Sigmoid colon (tissue), 4 donors: ENCODE results near the gene PELI3.

Source experiments
- EP300 ChIP-seq, 4 donors: sonication (generic); formaldehyde crosslinking; IDR thresholded peaks; one replicate each; pipeline ENCODE4 v1.6.1; 2017; ENCODE audit warnings: antibody characterized with exemption in 4 of 4
- TF ChIP-seq, protein P1 (sequence below), 4 experiments: fragments of 450-650 bp in 3 of 4; fragments of 200-600 bp in 1 of 4; IDR thresholded peaks; one replicate each; pipeline ENCODE4 v1.5.1; 2016 to 2019; ENCODE audit warnings: antibody characterized with exemption in 4 of 4, mild to moderate bottlenecking in 3 of 4, moderate library complexity in 2 of 4

DNA sequence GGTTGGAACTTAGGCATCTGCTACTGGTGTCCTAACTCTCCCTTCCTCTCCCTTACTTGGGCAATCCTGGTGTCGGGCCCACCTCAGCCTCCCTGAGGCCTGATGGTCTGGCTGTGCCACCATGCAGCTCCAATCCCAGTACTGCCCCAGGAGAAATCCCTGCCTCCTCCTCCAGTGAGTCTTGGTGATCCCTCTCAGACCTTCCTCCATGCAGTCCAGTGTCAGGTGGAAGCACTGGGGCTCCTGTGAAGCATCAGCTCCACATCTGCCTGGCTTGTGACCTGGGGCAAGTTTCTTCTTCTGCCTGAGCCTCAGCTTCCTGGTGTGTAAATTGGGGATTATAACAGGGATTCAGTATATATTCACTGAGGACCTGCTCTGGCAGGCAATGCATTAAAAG lies 1.8 kb upstream of the PELI3 start:
- TF ChIP-seq, protein P1, sequence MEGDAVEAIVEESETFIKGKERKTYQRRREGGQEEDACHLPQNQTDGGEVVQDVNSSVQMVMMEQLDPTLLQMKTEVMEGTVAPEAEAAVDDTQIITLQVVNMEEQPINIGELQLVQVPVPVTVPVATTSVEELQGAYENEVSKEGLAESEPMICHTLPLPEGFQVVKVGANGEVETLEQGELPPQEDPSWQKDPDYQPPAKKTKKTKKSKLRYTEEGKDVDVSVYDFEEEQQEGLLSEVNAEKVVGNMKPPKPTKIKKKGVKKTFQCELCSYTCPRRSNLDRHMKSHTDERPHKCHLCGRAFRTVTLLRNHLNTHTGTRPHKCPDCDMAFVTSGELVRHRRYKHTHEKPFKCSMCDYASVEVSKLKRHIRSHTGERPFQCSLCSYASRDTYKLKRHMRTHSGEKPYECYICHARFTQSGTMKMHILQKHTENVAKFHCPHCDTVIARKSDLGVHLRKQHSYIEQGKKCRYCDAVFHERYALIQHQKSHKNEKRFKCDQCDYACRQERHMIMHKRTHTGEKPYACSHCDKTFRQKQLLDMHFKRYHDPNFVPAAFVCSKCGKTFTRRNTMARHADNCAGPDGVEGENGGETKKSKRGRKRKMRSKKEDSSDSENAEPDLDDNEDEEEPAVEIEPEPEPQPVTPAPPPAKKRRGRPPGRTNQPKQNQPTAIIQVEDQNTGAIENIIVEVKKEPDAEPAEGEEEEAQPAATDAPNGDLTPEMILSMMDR (IDR thresholded peaks at IDR 0.05), result no peak
- TF ChIP-seq EP300 (IDR thresholded peaks at IDR 0.05), result no peak
